ENCODE results near the gene NPAS1.
"Not testable (repeated sequence)": the region's sequence is repeated elsewhere in the genome, so short reads cannot be mapped to it uniquely, and the experiment has no call there.

Gene NPAS1

GRCh38 chr19:47050562-47050961 lies 30.9 kb downstream of the NPAS1 start:
- not testable (repeated sequence) for DNase-seq

GRCh38 chr19:47056411-47056810 lies 36.8 kb downstream of the NPAS1 start:
- no peak for DNase-seq

DNA sequence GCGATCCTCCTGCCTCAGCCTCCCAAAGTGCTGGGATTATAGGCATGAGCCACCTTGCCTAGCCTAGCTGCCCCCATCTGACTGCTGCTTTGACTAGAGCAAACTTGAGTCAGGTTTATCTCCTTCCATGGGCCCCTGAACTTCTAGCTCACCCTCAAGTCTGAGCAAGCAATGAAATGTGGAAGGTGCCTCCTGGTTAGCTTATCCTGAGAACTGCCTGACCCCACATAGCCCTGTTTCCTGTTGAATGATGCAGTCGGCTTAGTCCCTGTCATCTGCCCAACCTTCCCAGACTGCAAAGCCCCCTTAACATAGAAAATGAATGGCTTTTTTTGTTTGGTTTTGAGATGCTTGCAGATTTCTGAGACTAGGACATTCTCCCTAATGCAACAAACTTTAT lies 37.7 kb downstream of the NPAS1 start:
- no peak for DNase-seq

DNA sequence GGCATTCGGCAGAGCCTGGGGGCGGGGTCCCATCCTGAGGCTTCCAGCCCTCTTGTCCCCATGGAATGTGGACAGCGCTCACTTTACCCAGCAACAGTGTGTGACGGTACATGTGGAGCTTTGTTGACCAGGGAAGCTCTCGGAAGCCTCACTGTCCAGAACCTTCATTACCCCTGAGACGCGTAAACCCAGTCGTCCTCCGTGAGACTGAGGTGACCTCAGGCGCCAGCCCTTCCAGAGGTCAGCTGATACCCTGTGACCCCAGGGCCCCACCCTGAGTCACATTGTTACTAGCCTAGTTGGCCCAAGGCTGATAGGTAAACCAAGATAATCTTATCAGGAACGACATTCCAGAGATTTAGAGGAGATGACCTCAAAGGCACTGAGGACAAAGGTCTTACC lies 39.0 kb downstream of the NPAS1 start:
- DNase-seq, result no peak

- no peak for DNase-seq
Observed at GRCh38 chr19:47063874-47064273, 44.2 kb downstream of the NPAS1 start.

- no peak for DNase-seq
Observed at GRCh38 chr19:47065242-47065641, 45.6 kb downstream of the NPAS1 start.

DNA sequence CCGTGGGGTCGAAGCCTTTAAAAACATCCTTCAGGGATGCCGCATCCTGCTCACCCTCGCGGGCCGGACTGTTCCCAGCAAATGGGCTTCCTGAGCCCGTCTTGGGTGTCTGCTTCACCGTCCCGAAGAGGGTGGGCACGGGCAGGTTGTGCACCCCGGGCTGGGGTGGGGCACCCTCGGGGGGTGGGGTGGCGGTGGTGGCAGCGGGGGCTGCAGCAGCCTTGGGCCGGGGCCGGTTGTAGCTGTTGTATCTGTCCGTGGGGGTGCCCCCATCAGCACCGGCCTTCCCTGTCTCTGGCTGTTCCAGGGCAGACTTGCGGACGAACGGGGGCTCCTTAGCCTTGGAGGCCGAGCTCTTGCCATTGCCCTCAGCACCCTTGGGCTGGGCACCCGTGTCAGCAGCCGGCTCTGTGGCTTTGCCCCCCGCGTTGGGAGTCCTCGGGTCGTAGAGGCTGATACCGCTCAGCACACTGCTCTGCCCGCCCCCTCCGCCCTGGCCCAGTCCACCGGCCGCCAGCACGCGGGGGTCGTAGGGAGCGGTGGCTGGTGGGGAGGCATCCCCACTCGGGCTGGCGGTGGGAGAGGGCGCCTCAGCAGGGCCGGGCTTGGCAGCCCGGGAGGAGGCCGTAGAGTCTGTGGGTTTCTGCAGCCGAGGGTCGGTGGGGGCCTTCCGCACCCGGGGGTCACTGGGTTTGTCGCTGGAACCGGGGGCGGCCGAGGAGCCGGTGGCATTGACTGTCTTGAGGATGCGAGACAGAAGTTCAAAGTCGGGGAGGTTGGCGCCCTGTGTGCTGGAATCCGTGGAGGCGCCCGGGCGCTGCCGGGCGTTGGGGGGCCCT lies 47.0 kb downstream of the NPAS1 start:
- no peak for DNase-seq

- no peak for DNase-seq
Observed at GRCh38 chr19:47067215-47067847, 47.7 kb downstream of the NPAS1 start.

- DNase-seq, result no peak
Observed at GRCh38 chr19:47068246-47068645, 48.6 kb downstream of the NPAS1 start.

DNA sequence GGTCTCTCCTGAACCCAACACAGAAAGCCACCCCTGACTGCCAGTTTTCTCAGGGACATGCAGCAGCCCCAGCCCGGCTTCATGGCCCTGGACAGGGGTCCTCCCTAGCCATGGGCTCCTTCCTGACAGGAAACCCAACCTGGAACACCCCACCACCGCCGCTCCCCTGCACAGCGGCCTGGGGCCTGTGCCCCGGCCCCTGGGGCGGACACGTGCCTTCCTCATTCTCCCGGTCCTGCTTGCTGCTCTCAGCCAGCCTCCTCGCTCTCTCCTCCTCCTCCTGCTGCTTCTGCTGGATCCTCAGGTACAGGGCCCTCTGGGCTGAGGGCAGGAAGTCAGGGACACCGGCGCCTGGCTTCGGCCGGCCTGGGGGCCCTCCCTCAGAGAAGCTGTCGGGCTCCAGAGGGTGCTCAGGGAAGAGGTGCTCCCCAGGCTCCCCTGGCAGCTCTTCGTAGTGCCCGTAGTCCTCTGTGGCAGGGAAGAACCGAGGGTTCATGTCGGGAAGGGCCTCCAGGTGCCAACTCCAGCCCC lies 49.3 kb downstream of the NPAS1 start:
- no peak for DNase-seq

DNA sequence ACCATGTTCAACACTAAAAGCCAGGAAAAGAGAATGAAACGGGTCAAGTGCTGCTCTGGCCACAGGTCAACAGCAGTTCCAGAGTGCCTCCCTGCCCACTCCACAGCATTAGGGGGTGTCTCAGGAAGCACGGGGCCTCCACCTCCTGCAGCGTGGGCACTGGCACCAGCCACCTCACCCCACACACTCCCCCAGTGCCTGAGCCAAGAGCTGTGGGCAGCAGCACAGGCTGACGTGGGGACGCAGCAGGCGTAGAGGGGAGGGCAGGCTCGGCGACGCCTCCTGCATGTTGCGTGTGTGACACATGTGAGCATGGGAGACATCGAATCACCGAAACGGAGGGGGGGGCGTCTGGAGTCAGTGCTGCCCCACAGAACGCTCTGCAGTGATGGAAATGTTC lies 50.2 kb downstream of the NPAS1 start:
- DNase-seq, result no peak

GRCh38 chr19:47070756-47071155 lies 51.1 kb downstream of the NPAS1 start:
- no peak for DNase-seq

GRCh38 chr19:47071731-47072130 lies 52.1 kb downstream of the NPAS1 start:
- DNase-seq, result no peak

GRCh38 chr19:47072323-47072722 lies 52.7 kb downstream of the NPAS1 start:
- no peak for DNase-seq

GRCh38 chr19:47073574-47073973 lies 53.9 kb downstream of the NPAS1 start:
- no peak for DNase-seq

GRCh38 chr19:47074621-47075020 lies 55.0 kb downstream of the NPAS1 start:
- DNase-seq, result no peak

GRCh38 chr19:47075179-47075810 lies 55.7 kb downstream of the NPAS1 start:
- DNase-seq, result no peak

DNA sequence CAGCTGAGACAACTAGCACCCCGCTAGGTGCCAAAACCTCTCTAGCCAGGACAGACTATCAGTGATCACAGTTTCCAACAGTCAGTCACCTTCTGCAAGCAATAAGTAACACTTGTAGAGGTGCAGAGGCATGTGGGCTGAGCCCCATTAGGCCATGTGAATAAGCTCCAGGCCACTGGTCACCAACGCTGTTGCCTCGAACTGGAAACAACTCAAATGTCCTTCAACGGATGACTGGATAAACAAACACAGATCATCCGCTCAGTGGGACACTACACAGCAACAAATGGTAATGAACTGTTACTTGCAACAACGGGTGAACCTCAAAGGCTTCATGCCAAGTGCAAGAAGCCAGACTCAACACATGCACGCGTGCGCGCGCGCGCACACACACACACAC lies 56.3 kb downstream of the NPAS1 start:
- no peak for DNase-seq

- not testable (repeated sequence) for DNase-seq
Observed at GRCh38 chr19:47078351-47078750, 58.7 kb downstream of the NPAS1 start.

- no peak for DNase-seq
Observed at GRCh38 chr19:47081095-47081494, 61.5 kb downstream of the NPAS1 start.

GRCh38 chr19:47082493-47082892 lies 62.9 kb downstream of the NPAS1 start:
- DNase-seq, result no peak

DNA sequence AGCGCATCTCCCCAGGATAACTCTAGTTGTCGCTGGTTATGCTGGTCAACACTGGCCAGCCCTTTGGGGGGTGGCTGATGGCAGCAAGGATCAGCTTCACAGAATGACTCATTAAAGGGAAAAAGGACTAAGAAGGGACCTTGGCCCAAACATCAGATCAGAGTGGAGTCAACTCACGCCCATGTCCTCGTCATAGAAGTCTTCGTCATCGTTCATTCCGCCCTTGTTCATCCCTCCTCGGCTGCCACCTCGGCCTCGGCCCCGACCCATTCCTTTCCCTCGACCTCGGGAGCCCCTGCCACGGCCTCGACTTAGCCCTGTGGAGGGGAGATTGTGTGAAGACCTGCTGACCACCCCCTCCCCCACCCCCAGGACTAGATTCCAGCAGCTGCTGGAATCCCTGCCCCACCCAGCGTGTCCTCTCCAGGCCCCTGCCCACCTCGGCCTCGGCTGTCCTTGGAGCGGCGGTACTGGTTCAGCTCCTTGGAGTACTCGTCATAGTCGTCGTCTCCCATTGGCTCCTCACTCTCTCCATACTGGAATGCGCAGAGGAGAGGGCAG lies 65.3 kb downstream of the NPAS1 start:
- no peak for DNase-seq

GRCh38 chr19:47086280-47086679 lies 66.6 kb downstream of the NPAS1 start:
- DNase-seq, result no peak

Data from NCI-H2171 (cell line).